Measurements from ENCODE around the gene CD99L2. TPM values are rescaled to one million over a fixed set of nuclear protein-coding genes. Genes with fewer than 3 reads are reported as not detected.
A peak's percentile ranks its signal among the peaks of the same experiment; 100 is the strongest.
"Not testable (repeated sequence)": the region's sequence is repeated elsewhere in the genome, so short reads cannot be mapped to it uniquely, and the experiment has no call there.

CD99L2 gene
- total RNA-seq, 2 donors from 2014 or later = 8.8 to 9.7 TPM

- H3K27ac Mint-ChIP-seq = no peak overlapping the region
- no peak for ATAC-seq
- no peaks in the 10 kb centered on the region for H3K9me3 Mint-ChIP-seq
- DNase-seq (ENCODE audit: low spot score in 2 of 2) = no peak
- H3K36me3 Mint-ChIP-seq = no peaks in the 10 kb centered on the region
Measured at GRCh38 chrX:150903110-150903508, 4.6 kb upstream of the CD99L2 start.

- Mint-ChIP-seq H3K9me3 (no peaks in the 10 kb centered on the region), H3K27ac (no peak overlapping the region), H3K36me3 (no peaks in the 10 kb centered on the region)
- no peak for ATAC-seq
- DNase-seq (ENCODE audit: low spot score in 2 of 2) = no peak
Measured at GRCh38 chrX:150902434-150903109, 4.1 kb upstream of the CD99L2 start.

GRCh38 chrX:150899191-150899757 is 806 bp upstream of the CD99L2 start:
- DNase-seq (ENCODE audit: low spot score in 2 of 2) (peak in 1 of 2 donors; percentile 13), ATAC-seq (peak in 1 of 2 donors; percentile 42)
- Mint-ChIP-seq H3K36me3 (no peaks in the 10 kb centered on the region), H3K27ac (no peak overlapping the region), H3K9me3 (no peaks in the 10 kb centered on the region)

GRCh38 chrX:150897421-150898320 is 797 bp downstream of the CD99L2 start:
- Mint-ChIP-seq H3K36me3 (no peaks in the 10 kb centered on the region), H3K9me3 (no peaks in the 10 kb centered on the region), H3K27ac (peak overlapping the region; percentile 44 to 49)
- ATAC-seq = peak; percentile 5 to 23
- DNase-seq (ENCODE audit: low spot score in 2 of 2) = peak in 1 of 2 donors; percentile 35

GRCh38 chrX:150896632-150897031 is 1.8 kb downstream of the CD99L2 start:
- Mint-ChIP-seq H3K27ac (peak overlapping the region in 1 of 2 donors; percentile 73), H3K36me3 (no peaks in the 10 kb centered on the region), H3K9me3 (no peaks in the 10 kb centered on the region)
- ATAC-seq (no peak), DNase-seq (ENCODE audit: low spot score in 2 of 2) (no peak)

GRCh38 chrX:150893936-150894335 is 4.5 kb downstream of the CD99L2 start:
- DNase-seq (ENCODE audit: low spot score in 2 of 2) (no peak), ATAC-seq (no peak)
- no peak overlapping the region for H3K27ac Mint-ChIP-seq
- H3K9me3 Mint-ChIP-seq = no peaks in the 10 kb centered on the region
- no peaks in the 10 kb centered on the region for H3K36me3 Mint-ChIP-seq

- Mint-ChIP-seq H3K9me3 (no peaks in the 10 kb centered on the region), H3K36me3 (no peaks in the 10 kb centered on the region), H3K27ac (no peak overlapping the region)
- ATAC-seq = no peak
- no peak for DNase-seq (ENCODE audit: low spot score in 2 of 2)
Measured at GRCh38 chrX:150889131-150889530, 9.3 kb downstream of the CD99L2 start.

GRCh38 chrX:150887906-150888465 is 10.5 kb downstream of the CD99L2 start:
- no peak overlapping the region for H3K27ac Mint-ChIP-seq
- DNase-seq (ENCODE audit: low spot score in 2 of 2) (no peak), ATAC-seq (no peak)
- H3K36me3 Mint-ChIP-seq = no peaks in the 10 kb centered on the region
- no peaks in the 10 kb centered on the region for H3K9me3 Mint-ChIP-seq

- ATAC-seq; DNase-seq (ENCODE audit: low spot score in 2 of 2); H3K36me3 Mint-ChIP-seq; H3K9me3 Mint-ChIP-seq; H3K27ac Mint-ChIP-seq: not testable (repeated sequence)
Measured at GRCh38 chrX:150887268-150887667, 11.2 kb downstream of the CD99L2 start.

GRCh38 chrX:150886381-150886780 is 12.1 kb downstream of the CD99L2 start:
- no peaks in the 10 kb centered on the region for H3K9me3 Mint-ChIP-seq
- no peak overlapping the region for H3K27ac Mint-ChIP-seq
- peaks cover 0 to under 1% of the 10 kb centered on the region in 2 donors for H3K36me3 Mint-ChIP-seq
- no peak for DNase-seq (ENCODE audit: low spot score in 2 of 2)
- ATAC-seq = no peak

GRCh38 chrX:150880808-150881165 is 17.7 kb downstream of the CD99L2 start:
- peaks cover 6% of the 10 kb centered on the region in 2 donors for H3K9me3 Mint-ChIP-seq
- DNase-seq (ENCODE audit: low spot score in 2 of 2) (no peak), ATAC-seq (peak in 1 of 2 donors; percentile 10)
- peak overlapping the region; percentile 84 to 87 for H3K27ac Mint-ChIP-seq
- peaks cover 8 to 22% of the 10 kb centered on the region in 2 donors for H3K36me3 Mint-ChIP-seq

- H3K9me3 Mint-ChIP-seq = peaks cover 12 to 13% of the 10 kb centered on the region in 2 donors
- peak overlapping the region; percentile 78 to 84 for H3K27ac Mint-ChIP-seq
- ATAC-seq (peak; percentile 96 to 97), DNase-seq (ENCODE audit: low spot score in 2 of 2) (no peak)
- H3K36me3 Mint-ChIP-seq = peaks cover 12 to 28% of the 10 kb centered on the region in 2 donors
Measured at GRCh38 chrX:150879855-150880807, 18.3 kb downstream of the CD99L2 start.

- H3K27ac Mint-ChIP-seq = peak overlapping the region in 1 of 2 donors; percentile 63
Measured at GRCh38 chrX:150875621-150876020, 22.8 kb downstream of the CD99L2 start.

GRCh38 chrX:150874448-150874847 is 24.0 kb downstream of the CD99L2 start:
- Mint-ChIP-seq H3K27ac (no peak overlapping the region), H3K36me3 (peaks cover 12 to 45% of the 10 kb centered on the region in 2 donors), H3K9me3 (peaks cover 12 to 19% of the 10 kb centered on the region in 2 donors)
- DNase-seq (ENCODE audit: low spot score in 2 of 2) = no peak
- ATAC-seq = no peak

More at GRCh38 chrX:150875621-150876020, 22.8 kb downstream of the CD99L2 start:
- H3K36me3 Mint-ChIP-seq = peaks cover 12 to 45% of the 10 kb centered on the region in 2 donors
- H3K9me3 Mint-ChIP-seq = peaks cover 12 to 19% of the 10 kb centered on the region in 2 donors
- not testable (repeated sequence) for ATAC-seq; DNase-seq (ENCODE audit: low spot score in 2 of 2)

- ATAC-seq (peak; percentile 70 to 83), DNase-seq (ENCODE audit: low spot score in 2 of 2) (no peak)
- Mint-ChIP-seq H3K36me3 (peaks cover 12 to 38% of the 10 kb centered on the region in 2 donors), H3K9me3 (peaks cover 12 to 19% of the 10 kb centered on the region in 2 donors), H3K27ac (peak overlapping the region; percentile 3 to 34)
Measured at GRCh38 chrX:150873616-150874015, 24.9 kb downstream of the CD99L2 start.

Data from activated naive CD4-positive, alpha-beta T cell treated with anti-CD3 and anti-CD28 coated beads, Interleukin-2, amount 50 U/mL, for 72 hours (primary cell).